ENCODE data around the gene TMCO4. TPM values are rescaled to one million over a fixed set of nuclear protein-coding genes. Genes with fewer than 3 reads are reported as not detected.

Gene TMCO4
- total RNA-seq, 1 experiment from 2014 or later = 7.2 TPM

GRCh38 chr1:19694298-19694697, 105.4 kb downstream of the TMCO4 start (continued):
- TF ChIP-seq, protein P1, sequence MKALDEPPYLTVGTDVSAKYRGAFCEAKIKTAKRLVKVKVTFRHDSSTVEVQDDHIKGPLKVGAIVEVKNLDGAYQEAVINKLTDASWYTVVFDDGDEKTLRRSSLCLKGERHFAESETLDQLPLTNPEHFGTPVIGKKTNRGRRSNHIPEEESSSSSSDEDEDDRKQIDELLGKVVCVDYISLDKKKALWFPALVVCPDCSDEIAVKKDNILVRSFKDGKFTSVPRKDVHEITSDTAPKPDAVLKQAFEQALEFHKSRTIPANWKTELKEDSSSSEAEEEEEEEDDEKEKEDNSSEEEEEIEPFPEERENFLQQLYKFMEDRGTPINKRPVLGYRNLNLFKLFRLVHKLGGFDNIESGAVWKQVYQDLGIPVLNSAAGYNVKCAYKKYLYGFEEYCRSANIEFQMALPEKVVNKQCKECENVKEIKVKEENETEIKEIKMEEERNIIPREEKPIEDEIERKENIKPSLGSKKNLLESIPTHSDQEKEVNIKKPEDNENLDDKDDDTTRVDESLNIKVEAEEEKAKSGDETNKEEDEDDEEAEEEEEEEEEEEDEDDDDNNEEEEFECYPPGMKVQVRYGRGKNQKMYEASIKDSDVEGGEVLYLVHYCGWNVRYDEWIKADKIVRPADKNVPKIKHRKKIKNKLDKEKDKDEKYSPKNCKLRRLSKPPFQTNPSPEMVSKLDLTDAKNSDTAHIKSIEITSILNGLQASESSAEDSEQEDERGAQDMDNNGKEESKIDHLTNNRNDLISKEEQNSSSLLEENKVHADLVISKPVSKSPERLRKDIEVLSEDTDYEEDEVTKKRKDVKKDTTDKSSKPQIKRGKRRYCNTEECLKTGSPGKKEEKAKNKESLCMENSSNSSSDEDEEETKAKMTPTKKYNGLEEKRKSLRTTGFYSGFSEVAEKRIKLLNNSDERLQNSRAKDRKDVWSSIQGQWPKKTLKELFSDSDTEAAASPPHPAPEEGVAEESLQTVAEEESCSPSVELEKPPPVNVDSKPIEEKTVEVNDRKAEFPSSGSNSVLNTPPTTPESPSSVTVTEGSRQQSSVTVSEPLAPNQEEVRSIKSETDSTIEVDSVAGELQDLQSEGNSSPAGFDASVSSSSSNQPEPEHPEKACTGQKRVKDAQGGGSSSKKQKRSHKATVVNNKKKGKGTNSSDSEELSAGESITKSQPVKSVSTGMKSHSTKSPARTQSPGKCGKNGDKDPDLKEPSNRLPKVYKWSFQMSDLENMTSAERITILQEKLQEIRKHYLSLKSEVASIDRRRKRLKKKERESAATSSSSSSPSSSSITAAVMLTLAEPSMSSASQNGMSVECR (CRISPR knock-in tag; IDR thresholded peaks at IDR 0.05; ENCODE audit: borderline replicate concordance) = no peak
- TF ChIP-seq KAT7 (CRISPR knock-in tag; IDR thresholded peaks at IDR 0.05; ENCODE audit: borderline replicate concordance) = no peak

GRCh38 chr1:19690342-19690741, 109.4 kb downstream of the TMCO4 start:
- ATAC-seq = no peak
- no peak for DNase-seq (ENCODE audit: low spot score)
- ChIA-PET POLR2A (no interaction called here), CTCF (interaction anchor here (0.6 to 3.2 kb wide), 6 partner anchors 9 to 302 kb away, joined by 3 to 28 read pairs (median 6); no protein-coding TSS in a partner anchor)
- no peaks in the 10 kb centered on the region for H3K36me3 Mint-ChIP-seq
- no peak overlapping the region for H3K27ac Mint-ChIP-seq
- no peaks in the 10 kb centered on the region for H3K27me3 Mint-ChIP-seq (ENCODE audit: low read depth)
- TF ChIP-seq ZNF232 (CRISPR knock-in tag; IDR thresholded peaks at IDR 0.05) (no peak), JUN (CRISPR knock-in tag; IDR thresholded peaks at IDR 0.05) (no peak), TEAD1 (CRISPR knock-in tag; IDR thresholded peaks at IDR 0.05) (no peak), HMGA2 (CRISPR knock-in tag; IDR thresholded peaks at IDR 0.05) (no peak), ZNF263 (CRISPR knock-in tag; IDR thresholded peaks at IDR 0.05; ENCODE audit: low read depth) (no peak), TCF7 (CRISPR knock-in tag; IDR thresholded peaks at IDR 0.05; ENCODE audit: low read depth) (no peak), USF2 (CRISPR knock-in tag; IDR thresholded peaks at IDR 0.05) (no peak), SP1 (CRISPR knock-in tag; conservative IDR thresholded peaks at IDR 0.05) (no peak), ATF1 (CRISPR knock-in tag; IDR thresholded peaks at IDR 0.05) (no peak), ATF2 (CRISPR knock-in tag; IDR thresholded peaks at IDR 0.05; ENCODE audit: borderline replicate concordance, low read depth) (no peak), OVOL2 (CRISPR knock-in tag; IDR thresholded peaks at IDR 0.05; ENCODE audit: borderline replicate concordance) (no peak), MLX (CRISPR knock-in tag; IDR thresholded peaks at IDR 0.05) (no peak), ZNF416 (CRISPR knock-in tag; IDR thresholded peaks at IDR 0.05) (no peak)
- H3K4me3 Mint-ChIP-seq = no peak overlapping the region
- H3K9me3 Mint-ChIP-seq = peaks cover 5% of the 10 kb centered on the region; the same call in 1 of the 2 replicates
- H3K4me1 Mint-ChIP-seq = peaks cover 23% of the 10 kb centered on the region

GRCh38 chr1:19689856-19690255, 109.9 kb downstream of the TMCO4 start:
- H3K9me3 Mint-ChIP-seq = peaks cover 5% of the 10 kb centered on the region; the same call in 1 of the 2 replicates
- no peak for ATAC-seq
- peaks cover 23% of the 10 kb centered on the region for H3K4me1 Mint-ChIP-seq
- H3K36me3 Mint-ChIP-seq = no peaks in the 10 kb centered on the region
- POLR2A ChIA-PET = no interaction called here
- DNase-seq (ENCODE audit: low spot score) = no peak
- CTCF ChIA-PET = interaction anchor here (0.6 to 3.2 kb wide), 6 partner anchors 10 to 301 kb away, joined by 3 to 28 read pairs (median 6); no protein-coding TSS in a partner anchor
- no peaks in the 10 kb centered on the region for H3K27me3 Mint-ChIP-seq (ENCODE audit: low read depth)
- no peak overlapping the region for H3K27ac Mint-ChIP-seq
- no peak overlapping the region for H3K4me3 Mint-ChIP-seq
- TF ChIP-seq NFATC4 (CRISPR knock-in tag; IDR thresholded peaks at IDR 0.05) (no peak), STAT6 (CRISPR knock-in tag; conservative IDR thresholded peaks at IDR 0.05; ENCODE audit: low read depth) (no peak), MAX (CRISPR knock-in tag; IDR thresholded peaks at IDR 0.05) (no peak)
- TF ChIP-seq, protein P1 (CRISPR knock-in tag; IDR thresholded peaks at IDR 0.05; ENCODE audit: borderline replicate concordance) = no peak
